Epithelial cell of esophagus (primary cell): ENCODE measurements around the gene THSD7B.

ENCODE experiments used
- DNase-seq: peaks from one replicate; pipeline ENCODE4 v3.0.0; 2010; ENCODE audit warnings: low read depth
- H3K4me3 ChIP-seq: 2 replicates; pipeline ENCODE4 v1.5.1; 2011; ENCODE audit warnings: mild to moderate bottlenecking, low read length, control low read depth
- CTCF ChIP-seq: IDR thresholded peaks from 2 replicates; pipeline ENCODE4 v1.5.1; 2011; ENCODE audit warnings: low read depth, mild to moderate bottlenecking, low read length, control low read depth, inconsistent platforms; ENCODE audit not compliant: insufficient read depth; ENCODE audit errors: missing control alignments

THSD7B gene

GRCh38 chr2:136770384-136770783 lies 5.0 kb downstream of the THSD7B start:
- H3K4me3 ChIP-seq: no peak overlapping the region
- DNase-seq: no peak
- TF ChIP-seq CTCF: no peak

- TF ChIP-seq CTCF: no peak
- H3K4me3 ChIP-seq: no peak overlapping the region
- DNase-seq: no peak
Observed at GRCh38 chr2:136777391-136777790, 12.0 kb downstream of the THSD7B start.

- DNase-seq: peak; percentile 15
- no peak overlapping the region for H3K4me3 ChIP-seq
- TF ChIP-seq CTCF: no peak
Observed at GRCh38 chr2:136783856-136784255, 18.5 kb downstream of the THSD7B start.

GRCh38 chr2:136785215-136785614 lies 19.9 kb downstream of the THSD7B start:
- no peak for DNase-seq
- TF ChIP-seq CTCF: no peak
- H3K4me3 ChIP-seq: no peak overlapping the region

GRCh38 chr2:136787970-136788369 lies 22.6 kb downstream of the THSD7B start:
- no peak overlapping the region for H3K4me3 ChIP-seq
- no peak for TF ChIP-seq CTCF
- no peak for DNase-seq

- TF ChIP-seq CTCF: no peak
- no peak for DNase-seq
Observed at GRCh38 chr2:136796339-136796738, 31.0 kb downstream of the THSD7B start.

GRCh38 chr2:136798766-136799165 lies 33.4 kb downstream of the THSD7B start:
- TF ChIP-seq CTCF: no peak
- no peak overlapping the region for H3K4me3 ChIP-seq
- DNase-seq: no peak

More at GRCh38 chr2:136796339-136796738, 31.0 kb downstream of the THSD7B start:
- no peak overlapping the region for H3K4me3 ChIP-seq
